Coronary artery (tissue), 2 donors: ENCODE results near the gene RASGRF2.
"Not testable (repeated sequence)": the region's sequence is repeated elsewhere in the genome, so short reads cannot be mapped to it uniquely, and the experiment has no call there.

Source experiments
- DNase-seq: peaks from one replicate; pipeline ENCODE4 v3.0.0-alpha.2; 2017; ENCODE audit warnings: low spot score
- H3K27ac ChIP-seq, 2 donors: fragments of 200-600 bp; sonication (generic); one replicate each; pipeline ENCODE4 v1.5.1; 2016 to 2019
- H3K4me3 ChIP-seq: fragments of 200-600 bp; sonication (generic); 2 replicates; pipeline ENCODE4 v1.5.1; 2016; ENCODE audit warnings: mild to moderate bottlenecking, moderate library complexity
- TF ChIP-seq, protein P1 (sequence below): fragments of 200-600 bp; sonication (generic); IDR thresholded peaks from one replicate; pipeline ENCODE4 v1.5.1; 2019; ENCODE audit warnings: antibody characterized with exemption

The RASGRF2 gene

DNA sequence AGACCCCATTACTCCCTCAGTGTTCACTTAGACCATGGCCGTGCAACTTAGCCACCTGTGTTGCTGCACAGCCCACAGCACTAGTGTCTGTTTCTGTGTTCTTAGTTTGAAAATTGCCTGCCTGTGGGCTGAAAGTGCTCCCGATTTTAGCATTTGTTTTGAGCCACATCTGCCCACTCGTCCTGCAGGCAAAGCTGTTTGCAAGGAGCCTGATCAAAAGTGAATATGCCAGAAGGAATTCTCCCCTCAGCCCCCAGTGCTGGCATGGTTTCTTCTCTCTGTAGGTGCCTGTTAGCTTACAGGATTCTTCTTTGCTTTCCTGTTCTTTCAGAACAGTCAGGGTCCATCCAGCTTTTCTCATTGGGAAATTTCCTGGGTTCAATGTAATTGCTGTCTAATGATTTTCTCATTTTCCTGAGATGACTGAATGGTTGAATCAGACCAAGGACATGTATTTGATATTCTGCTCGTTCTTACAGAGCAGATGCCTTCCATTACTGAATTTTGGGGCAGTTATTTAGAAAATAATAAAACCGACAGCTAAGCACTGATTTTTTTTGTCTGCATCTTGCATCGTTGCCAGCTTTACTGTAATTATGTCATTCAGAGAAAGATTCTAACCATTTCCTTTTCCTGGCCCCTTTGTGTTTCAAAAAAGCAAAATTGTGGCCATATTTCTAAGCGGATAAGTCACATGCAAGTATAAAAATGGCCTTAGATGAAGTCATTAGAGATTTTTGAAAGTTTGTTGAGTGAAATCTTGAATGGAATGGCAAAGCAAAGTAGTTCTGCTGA, 161.9 kb downstream of the RASGRF2 start:
- DNase-seq = no peak
- Histone ChIP-seq H3K4me3 (no peak overlapping the region), H3K27ac (no peak overlapping the region)
- TF ChIP-seq, protein P1, sequence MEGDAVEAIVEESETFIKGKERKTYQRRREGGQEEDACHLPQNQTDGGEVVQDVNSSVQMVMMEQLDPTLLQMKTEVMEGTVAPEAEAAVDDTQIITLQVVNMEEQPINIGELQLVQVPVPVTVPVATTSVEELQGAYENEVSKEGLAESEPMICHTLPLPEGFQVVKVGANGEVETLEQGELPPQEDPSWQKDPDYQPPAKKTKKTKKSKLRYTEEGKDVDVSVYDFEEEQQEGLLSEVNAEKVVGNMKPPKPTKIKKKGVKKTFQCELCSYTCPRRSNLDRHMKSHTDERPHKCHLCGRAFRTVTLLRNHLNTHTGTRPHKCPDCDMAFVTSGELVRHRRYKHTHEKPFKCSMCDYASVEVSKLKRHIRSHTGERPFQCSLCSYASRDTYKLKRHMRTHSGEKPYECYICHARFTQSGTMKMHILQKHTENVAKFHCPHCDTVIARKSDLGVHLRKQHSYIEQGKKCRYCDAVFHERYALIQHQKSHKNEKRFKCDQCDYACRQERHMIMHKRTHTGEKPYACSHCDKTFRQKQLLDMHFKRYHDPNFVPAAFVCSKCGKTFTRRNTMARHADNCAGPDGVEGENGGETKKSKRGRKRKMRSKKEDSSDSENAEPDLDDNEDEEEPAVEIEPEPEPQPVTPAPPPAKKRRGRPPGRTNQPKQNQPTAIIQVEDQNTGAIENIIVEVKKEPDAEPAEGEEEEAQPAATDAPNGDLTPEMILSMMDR = no peak

DNA sequence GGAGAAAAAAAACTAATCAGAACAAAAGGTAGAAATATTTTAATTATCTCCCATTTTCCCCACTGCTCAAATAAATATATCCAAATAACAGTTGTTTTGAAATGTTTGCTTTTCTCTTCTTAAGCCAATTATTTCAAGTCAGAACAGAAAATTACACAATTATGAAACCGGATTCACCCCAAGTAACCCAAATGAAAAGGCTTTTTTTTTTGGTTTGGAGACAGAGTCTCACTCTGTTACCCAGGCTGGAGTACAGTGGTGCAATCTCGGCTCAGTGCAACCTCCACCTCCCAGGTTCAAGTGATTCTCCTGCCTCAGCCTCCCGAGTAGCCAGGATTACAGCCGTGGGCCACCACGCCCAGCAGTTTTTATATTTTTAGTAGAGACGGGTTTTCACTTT, 164.5 kb downstream of the RASGRF2 start:
- DNase-seq, H3K27ac ChIP-seq, H3K4me3 ChIP-seq: not testable (repeated sequence)

DNA sequence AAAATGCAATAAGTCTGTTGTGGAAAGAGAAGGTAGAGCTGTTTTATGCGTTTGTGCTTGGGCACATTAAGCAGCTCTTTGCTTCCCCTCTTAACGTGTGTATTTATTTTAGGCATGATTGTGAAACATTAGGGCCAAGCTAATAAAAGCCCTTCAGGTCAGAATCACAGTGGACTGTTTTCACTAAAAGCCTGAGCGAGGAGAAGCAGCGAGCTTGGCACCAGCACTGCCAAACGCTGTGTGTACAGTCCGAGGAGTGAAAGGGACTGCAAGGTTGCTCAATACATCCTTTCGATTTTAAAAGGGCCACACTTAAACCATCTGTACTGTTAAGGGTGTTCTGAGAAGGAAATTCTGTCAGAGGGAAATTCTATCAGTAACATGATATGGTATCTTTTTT, 165.8 kb downstream of the RASGRF2 start:
- TF ChIP-seq, protein P1 = no peak
- no peak for DNase-seq
- no peak overlapping the region for H3K4me3 ChIP-seq
- no peak overlapping the region for H3K27ac ChIP-seq

DNA sequence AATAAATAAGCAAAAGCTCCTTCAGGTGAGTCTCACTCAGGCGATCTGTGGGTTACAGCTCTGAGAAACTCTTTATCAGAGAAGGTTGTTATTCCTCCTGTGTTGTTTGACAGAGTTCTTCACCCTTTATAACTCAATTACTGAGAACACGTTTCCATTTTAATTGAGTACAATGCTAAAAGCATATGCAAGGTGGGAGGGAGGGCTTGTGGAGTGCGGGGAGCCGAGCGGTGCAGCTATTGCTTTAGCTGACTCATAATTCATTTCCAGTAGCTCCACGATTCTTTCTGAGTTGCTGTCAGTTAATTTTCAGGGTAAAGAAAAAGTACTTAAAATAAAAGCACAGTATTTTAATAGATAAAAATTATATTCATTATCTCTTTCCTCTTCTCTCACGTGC, 168.3 kb downstream of the RASGRF2 start:
- no peak for DNase-seq
- no peak overlapping the region for H3K4me3 ChIP-seq
- no peak overlapping the region for H3K27ac ChIP-seq
- TF ChIP-seq, protein P1 = no peak

GRCh38 chr5:81132381-81132780, 172.2 kb downstream of the RASGRF2 start:
- Histone ChIP-seq H3K4me3 (no peak overlapping the region), H3K27ac (no peak overlapping the region)
- TF ChIP-seq, protein P1 = no peak
- no peak for DNase-seq

GRCh38 chr5:81134066-81134465, 173.9 kb downstream of the RASGRF2 start:
- DNase-seq = no peak
- TF ChIP-seq, protein P1 = no peak
- Histone ChIP-seq H3K4me3 (no peak overlapping the region), H3K27ac (no peak overlapping the region)

GRCh38 chr5:81134566-81134965, 174.4 kb downstream of the RASGRF2 start:
- Histone ChIP-seq H3K4me3 (no peak overlapping the region), H3K27ac (no peak overlapping the region)
- TF ChIP-seq, protein P1 = no peak
- DNase-seq = no peak
